ENCODE results near the gene BCAR3.

The BCAR3 gene

DNA sequence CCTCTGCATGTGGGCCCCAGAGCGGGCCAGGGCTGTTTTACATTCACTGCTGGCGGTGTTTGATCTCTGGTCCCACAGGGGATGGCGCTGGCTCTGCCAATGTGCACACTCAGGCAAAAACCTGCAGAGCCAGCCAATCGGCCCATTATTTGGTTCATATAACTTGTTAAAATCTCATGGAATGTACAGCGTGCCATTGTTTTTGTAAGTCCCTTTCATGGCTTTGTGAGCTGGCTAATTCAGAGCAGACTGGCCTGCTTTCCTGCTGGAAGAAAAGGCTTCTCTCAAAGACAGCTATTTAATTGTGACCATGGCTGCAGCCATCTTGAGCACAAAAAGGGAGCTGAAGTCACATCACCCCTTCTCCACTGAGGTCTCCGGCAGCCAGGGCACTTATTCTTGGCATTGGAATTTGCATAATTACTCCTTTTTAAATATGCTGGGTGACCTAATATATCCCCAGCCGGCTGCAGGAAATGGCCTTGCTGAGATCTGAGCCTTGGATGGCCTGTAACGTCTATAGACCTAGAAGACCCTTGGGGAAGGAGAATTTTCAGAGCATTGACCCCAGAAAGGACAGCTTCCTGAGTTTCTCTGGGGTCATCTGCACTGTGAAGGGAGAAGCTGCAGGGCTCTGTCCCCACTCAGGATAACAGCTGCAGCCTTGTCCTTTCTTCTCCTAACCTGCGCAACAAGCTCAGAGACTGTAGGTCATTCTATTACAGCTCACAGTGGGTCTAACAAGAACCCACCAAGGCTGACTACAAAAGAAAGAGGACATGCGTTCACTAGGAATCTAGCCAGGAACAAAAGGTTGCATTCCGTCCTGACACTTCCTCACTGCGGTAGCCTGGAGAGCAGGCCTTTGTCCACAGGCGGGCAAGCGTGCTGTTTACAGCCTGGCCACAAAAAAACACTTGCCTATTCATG, 45.8 kb downstream of the BCAR3 start:
- no peak for DNase-seq

DNA sequence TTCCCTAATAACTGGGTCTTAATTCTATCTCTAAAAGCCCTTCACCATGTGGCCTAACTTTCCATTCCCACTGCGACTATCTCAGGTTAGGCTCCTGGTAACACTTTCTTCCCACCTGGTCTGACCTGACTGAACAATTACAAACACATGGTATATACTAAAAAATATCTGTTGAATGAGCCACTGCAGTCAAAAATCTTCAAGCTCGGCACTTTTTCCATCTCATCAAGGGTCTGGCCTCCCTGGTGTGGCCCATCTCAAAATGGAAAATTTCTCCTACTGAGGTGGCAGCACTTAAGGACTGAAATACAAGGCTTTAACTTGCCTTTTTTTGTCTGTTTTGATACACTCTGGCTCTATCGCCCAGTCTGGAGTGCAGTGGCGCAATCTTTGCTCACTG, 48.3 kb downstream of the BCAR3 start:
- DNase-seq: no peak

DNA sequence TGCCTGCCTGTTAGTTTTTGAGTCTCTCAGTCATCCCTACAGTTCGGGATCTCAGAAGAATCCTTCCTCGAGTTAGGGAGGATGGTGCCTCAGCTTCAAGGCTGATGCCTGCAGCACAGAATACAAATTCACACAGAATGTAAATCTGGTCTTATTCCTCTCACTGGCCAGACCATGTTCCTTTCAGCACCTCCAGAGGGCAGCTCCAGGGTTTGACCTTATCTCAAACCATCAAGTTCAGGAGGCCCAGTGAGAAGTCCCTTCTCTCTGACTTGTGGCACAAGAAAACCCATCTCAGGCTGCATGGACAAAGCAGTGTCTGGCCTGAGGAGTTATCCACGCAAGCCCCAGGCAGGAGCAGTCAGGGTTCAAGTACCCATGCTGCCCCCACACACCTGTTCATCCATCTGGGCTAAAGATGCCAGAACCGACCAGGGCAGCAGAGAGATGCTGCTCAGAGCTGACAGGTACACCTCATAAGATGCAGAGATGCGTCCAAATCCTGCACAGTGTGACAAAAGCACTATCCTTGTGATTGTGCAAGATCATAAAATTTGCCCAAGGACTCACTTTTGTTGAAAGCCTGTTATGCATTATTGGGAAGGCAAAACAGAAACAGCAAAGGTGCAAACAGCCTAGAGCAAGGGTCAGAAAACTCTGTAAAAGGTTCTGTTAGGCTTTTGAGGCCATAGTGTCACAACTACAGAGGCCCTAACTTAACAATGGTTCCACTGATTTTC, 49.8 kb downstream of the BCAR3 start:
- peak; percentile 61 for DNase-seq

DNA sequence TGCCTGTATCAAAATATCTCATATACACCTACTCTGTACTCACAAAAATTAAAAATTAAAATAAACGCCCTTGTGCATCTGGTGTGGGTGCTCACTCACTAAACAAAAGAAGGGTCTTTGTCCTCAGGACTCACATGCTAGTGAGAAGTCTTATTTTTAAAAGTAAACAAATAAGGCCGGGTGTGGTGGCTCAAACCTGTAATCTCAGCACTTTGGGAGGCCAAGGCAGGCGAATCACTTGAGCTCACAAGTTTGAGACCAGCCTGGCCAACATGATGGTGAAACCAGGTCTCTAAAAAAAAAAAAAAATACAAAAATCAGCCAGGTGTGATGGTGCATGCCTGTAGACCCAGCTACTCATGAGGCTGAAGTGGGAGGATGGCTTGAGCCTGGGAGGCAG, 51.5 kb downstream of the BCAR3 start:
- no peak for DNase-seq

DNA sequence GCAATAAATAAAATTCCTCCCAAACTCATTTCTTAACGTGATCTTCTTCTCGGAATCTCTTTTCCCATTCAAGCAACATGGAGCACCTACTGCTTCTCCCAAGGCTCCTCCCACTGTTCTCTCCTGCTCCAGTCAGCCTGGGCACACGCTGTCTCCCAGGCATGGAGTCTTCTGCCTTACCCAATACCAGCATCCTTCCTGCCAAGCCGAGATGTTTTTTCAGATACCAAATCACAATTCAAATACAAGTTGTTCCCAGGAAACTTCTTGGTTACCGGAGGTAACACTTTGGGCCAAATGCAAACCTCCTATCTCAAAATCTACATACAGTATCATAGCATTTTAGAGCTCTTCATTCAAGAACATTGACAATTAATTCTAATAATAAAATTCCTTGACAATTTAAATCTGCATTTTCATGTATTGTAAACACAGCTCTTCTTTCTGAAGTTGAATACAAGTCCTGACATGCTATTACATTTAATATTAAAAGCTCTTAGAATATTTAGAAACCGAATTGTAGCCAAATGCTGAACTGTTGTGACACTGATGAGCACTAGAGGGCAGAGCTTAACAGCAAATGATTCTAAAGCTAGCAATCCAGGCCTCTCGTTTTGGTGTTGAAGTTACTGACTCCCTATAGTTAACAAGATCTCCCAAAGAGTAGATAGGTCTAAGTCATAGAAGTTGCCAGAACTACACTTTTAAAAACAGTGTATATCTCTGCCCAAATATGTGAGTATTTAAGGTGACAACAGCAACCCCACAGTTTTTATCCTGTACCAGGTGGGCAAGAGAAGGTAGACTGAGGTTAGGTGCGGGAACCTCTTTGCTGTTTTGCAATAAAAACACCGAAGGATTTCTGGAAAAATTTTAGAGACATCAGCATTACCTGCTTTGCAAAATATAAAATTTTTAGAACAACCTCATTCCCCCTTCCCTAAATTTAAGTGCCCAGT, 52.3 kb downstream of the BCAR3 start:
- DNase-seq: peak; percentile 83

GRCh38 chr1:93628681-93629080, 53.0 kb downstream of the BCAR3 start:
- no peak for DNase-seq

GRCh38 chr1:93625582-93626327, 55.9 kb downstream of the BCAR3 start:
- DNase-seq: no peak

DNA sequence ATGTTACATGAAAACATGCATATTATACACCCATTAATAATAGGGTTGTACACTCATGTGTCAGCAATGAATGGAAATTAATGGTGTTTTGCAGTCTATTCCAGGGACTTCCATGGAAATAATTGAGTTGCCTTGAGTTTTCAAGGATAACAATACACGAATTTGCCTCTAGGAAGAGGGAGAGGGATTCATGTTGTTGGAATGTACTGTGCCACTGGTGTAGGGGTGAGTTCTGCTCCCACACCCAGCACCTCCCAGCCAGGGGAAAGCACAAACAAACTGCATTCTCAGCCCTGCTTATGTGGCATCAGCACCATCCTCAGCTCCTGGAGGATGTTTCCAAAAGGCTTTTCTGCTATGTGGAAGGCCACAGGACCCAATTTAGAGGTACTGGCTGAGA, 57.8 kb downstream of the BCAR3 start:
- no peak for DNase-seq

- DNase-seq: no peak
Measured at GRCh38 chr1:93623436-93623835, 58.2 kb downstream of the BCAR3 start.

DNA sequence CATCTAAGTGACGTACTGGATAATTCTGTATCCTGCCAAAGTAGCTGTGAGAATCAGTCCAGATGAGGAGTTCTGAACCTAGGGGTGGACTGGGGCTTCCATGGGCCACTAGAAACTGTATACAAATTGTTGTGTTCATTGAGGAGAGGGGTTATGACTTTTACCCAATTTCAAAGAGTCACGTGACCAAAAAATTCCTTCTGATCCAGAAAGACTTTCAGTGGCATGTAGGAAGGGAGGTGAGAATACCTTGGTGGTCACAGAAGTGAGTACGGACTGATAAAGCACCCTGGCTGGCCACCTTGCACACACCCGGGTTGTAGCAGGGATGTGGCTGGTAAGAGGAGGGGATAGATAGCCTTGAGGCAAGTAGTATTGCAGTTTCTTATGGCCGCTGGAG, 60.4 kb downstream of the BCAR3 start:
- no peak for DNase-seq

DNA sequence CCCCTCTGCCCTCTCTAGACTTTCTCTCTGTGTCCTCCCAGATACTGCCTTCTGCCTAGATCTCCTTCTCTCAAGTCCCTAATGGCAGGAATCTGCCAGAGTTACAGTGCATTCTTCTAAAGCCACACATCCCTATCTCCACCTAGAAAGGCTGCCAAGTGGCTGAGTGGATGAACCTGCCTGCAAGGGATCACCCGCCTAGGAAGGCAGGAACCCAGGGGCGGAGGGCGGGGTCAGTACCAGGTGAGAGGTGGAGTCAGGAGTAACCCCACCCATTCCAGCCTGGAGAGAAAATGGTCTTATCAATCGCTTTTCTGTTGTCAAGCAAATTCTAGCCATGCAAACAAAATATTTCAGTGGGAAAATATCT, 60.8 kb downstream of the BCAR3 start:
- DNase-seq: peak; percentile 7

- no peak for DNase-seq
Measured at GRCh38 chr1:93620172-93620840, 61.3 kb downstream of the BCAR3 start.

- DNase-seq: peak; percentile 53
Measured at GRCh38 chr1:93619507-93620171, 62.0 kb downstream of the BCAR3 start.

DNA sequence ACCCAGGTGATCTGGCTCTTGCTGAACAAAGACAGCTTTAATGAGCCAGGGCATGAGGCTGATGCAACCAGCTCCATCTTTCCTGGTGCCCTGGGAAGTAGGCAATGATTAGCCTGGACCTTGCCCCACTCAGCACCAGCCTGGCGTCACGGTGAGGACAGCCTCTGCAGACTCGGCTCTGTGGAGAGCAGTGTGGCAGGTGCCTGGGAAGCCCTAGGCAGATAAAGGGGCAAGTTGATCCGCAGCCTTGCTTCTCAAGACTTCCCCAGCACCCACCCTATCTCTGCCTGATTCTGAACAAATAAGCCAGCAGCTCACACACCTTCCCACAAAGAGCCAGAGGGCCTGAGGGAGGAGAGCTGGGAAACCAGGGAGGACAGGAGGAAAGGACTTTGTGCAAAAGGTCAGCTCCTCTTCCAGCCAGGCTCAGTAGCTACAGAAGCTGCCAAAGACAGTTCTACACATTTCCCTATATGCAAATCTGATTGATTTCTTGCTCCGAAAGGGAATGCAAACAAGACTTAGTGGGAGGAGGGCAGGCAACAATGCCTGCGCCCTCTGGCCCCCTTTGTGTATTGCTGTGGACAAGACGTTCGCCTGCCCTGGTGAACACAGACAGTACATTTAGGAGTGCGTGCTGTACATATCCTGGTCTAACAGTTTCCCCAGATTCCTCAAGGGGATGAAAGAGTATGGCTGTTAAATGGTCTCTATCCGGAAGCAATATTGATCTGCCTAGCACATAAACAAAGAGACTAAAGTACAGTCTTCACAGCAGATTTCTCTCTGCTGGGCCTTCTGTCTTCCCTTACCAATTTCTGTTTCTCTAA, 63.8 kb downstream of the BCAR3 start:
- no peak for DNase-seq

GRCh38 chr1:93616996-93617669, 64.5 kb downstream of the BCAR3 start:
- DNase-seq: no peak

GRCh38 chr1:93616221-93616995, 65.2 kb downstream of the BCAR3 start:
- no peak for DNase-seq

GRCh38 chr1:93615582-93616150, 66.0 kb downstream of the BCAR3 start:
- no peak for DNase-seq

DNA sequence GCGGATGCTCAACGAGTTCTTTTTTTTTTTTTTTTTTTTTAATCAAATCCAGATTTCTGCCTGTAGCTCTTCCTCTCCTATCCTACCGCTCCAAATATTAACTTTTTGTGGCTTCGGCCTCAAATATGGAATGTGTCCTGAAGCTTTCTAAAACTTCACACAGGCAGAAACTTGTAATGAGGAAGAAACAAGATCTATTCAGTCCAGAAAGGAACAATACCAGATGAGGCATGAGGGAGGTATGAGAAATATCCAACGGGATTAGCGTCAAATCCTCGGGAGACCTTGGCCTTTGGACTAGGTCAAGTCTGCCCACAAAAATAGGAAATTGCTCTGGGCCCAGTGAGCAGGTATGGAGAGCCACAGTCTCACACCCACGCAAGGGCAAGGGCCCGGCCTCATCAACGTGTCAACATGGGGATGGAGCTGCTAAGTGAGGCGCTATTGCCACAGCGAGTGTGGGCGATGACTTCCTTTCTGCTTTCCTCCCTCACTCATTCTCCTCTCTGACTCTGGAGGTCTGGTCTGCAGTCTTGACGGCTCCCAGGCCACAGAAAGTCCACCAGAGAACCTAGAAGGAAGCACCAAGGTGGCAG, 66.6 kb downstream of the BCAR3 start:
- DNase-seq: no peak

Data from hematopoietic multipotent progenitor cell treated with erythropoietin and hydrocortisone succinate and interleukin-3 and kit ligand, for 8 days (in vitro differentiated cells).